H54 (cell line): ENCODE data around the gene SYNDIG1.

Experiments
- DNase-seq: peaks from one replicate; pipeline ENCODE4 v3.0.0; 2011; ENCODE audit warnings: low spot score, mixed read lengths; ENCODE audit not compliant: insufficient read length
- FAIRE-seq: peaks from 3 replicates; lab custom pipeline; 2011; peaks lifted over from hg19 to GRCh38; lab: Jason Lieb, UNC
- POLR2A ChIP-seq: IDR thresholded peaks from 2 replicates; pipeline ENCODE4 v1.6.1; 2011; ENCODE audit warnings: low read depth, mild to moderate bottlenecking, low read length

Gene SYNDIG1

DNA sequence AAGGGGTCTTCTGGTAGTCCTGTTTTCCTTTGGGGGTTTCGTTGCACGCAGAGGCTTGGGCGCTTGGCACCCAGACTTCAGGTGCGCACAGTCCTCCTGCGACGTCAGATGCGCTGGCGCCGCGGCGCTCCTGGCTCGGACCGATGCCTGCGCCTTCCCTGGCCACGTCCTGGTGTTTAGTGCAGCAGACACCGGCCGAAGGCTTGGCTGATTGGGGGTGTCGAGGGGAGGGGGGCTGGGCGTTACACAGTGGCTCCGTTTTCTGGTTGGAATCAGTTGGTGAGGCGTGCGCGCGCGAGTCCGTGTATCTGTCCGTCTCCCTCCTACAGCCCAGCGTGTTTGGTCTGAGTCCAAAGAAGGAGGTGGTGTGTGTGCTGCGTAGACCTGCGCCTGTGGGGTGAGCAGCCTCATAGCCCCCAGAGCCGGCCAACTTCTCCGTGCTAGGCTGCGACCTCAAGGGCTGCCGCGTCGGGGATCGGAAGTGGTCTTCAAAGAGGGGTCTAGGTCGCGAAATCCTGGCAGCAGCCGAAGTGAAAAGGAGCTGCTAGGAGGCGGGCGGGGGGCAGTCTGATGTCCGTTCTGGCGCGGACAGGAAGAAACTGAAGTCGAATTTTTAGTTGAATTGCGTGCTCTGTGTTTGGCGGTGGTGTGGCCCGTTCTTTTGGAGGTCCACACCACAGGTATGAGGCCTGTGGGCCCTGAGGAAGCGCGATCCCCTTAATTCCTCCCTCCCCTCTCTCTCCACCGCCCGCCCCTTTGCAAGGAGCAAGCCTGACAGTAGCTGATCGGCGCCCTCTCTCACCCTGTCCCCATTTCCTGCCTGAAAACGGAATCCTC, 1.5 kb downstream of the SYNDIG1 start:
- TF ChIP-seq POLR2A, result no peak
- DNase-seq (no peak), FAIRE-seq (no peak)

DNA sequence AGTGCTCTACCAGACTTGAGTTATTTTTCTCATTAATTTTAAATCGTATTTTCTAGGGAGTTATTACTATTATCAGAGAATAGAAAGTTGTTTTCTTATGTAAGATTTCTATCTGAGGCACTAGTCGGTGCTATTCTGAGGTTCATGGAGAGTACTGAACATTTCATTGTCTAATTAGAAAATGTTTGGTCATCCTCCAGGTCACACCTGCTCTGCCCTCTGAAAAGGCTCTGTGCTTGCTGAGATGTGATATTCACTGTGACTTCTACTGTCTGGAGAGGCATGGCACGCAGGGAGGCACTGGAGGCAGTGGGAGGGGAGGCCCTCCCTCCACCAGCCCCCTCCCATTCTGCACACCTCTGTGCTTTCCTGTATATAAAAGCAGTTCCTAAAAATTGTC, 3.0 kb downstream of the SYNDIG1 start:
- DNase-seq (no peak), FAIRE-seq (no peak)
- TF ChIP-seq POLR2A, result no peak

DNA sequence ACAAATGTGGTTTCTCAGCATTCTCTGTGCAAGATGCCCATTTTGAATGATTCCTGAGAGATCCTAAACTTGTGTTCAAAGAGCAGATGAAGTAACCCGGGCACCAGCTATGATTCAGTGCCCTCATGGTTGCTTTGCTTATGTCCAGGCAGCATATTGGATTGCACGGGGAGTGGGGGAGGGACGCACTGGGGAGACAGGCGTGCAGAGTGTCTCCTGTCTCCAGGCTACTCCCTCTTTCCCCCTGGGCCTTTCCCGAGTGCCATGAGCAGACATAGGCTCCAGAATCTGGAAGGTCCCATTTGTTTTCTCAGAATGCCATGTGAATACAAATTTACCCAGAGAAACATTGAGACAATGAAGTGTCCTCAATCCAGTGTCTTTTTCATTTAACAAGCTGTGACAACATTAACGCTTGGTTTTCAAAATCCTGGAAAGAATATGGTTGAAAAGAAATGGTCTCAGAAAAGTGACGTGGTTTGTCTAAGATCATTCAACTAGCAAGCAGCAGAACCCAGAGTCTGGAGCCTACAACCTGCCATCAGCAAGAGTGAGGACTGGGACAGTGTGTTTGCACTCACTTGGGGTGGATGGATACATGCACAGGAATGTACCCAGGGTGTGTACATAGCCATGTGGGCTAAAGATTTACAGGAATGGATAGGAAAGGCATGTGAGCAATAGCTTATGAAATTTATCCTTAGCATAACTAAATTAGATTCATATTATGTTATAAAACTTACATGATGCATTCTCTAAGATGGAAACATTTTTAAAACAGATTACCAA, 4.2 kb downstream of the SYNDIG1 start:
- FAIRE-seq (no peak), DNase-seq (no peak)

DNA sequence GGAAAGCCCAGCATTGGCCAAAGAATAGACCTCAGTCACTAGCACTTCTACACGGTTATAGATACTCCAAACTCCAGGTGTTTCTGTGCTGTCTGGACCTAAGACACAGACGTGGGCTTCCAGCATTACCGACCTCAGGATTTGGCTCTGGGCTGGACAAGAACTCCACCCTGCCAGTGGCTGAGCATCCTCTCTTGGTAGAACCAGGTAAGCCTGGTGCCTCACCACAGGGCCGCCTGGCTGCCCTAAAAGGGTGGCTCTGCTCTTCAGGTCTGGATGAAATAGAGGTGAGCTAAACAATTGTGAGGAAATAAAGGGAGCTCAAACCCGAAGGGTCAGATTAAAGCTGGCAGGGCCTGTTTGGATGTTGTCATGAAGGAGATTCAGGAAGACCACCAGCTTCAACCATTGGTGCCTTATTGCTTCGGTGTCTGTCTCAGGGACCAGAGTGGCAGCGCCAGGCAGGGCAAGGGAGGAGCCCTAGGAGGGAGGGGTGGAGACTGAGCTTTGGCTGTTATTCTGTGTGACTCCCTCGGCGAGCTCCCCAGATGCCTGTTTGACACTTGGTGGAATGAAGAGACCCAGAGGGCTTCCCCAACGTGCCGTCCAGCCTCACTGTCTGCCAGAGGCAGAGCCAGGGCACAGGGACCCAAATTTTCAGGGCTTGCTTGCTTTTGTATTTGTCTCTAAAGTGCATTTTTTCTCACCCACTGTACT, 8.6 kb downstream of the SYNDIG1 start:
- FAIRE-seq (no peak), DNase-seq (no peak)
- TF ChIP-seq POLR2A, result no peak

More for the DNA sequence above, 4.2 kb downstream of the SYNDIG1 start:
- no peak for TF ChIP-seq POLR2A

DNA sequence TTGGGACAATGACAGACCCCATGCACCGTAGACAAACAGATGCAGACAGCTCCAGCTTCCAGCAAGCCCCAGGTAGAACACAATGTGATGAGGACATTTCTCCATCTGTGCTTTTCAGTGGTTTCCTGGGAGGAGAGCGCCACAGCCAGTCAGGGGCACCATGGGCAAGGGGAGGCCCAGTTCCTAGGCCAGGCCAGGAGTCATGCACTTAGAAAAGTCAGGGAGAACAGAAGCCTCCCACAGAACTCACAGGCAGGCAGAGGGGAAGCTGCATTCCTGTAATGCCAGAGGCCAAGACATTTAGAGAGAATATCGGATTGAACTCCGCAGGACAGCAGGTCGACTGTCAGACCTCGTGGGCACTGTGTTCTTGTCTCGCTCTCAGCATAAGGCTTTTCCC, 9.2 kb downstream of the SYNDIG1 start:
- no peak for FAIRE-seq
- no peak for TF ChIP-seq POLR2A
- DNase-seq, result no peak

DNA sequence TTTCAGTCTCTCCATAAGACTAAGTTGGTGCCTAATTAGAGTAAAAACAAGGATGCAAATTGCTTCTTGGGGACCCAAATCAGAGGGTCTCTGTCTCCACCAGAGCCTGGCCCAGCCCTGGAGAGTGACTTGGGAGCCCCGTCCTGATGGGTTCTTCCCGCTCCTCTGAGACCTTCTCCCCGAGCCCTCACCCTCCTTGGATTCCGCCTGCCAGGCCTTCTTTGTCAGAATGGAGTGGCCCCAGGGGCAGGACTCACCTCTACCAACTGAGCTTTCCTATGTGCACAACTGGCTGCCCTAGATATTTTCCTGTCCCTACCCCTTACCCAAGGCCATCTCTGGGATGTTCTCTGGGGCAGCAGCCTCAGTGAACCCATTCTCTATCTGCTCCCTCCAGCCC, 9.7 kb downstream of the SYNDIG1 start:
- FAIRE-seq (no peak), DNase-seq (no peak)
- TF ChIP-seq POLR2A, result no peak

DNA sequence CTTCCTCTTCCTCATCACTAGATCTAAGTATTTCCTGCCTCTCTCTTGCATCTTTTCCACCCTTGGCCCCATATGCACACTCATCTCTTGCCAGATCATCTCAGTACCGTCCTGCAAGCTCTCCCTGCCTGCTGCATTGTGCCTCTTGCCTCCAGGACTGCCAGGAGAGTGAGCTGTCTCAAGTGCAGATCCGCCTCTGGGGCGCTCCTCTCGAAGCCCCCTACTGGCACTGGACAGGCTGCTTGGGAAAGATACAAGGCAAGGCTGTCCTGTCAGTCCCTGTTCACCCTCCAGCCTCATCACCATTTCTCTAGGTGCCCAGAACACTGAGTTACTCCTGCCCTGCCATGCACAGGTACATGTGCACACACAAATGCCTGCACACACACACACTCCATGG, 10.2 kb downstream of the SYNDIG1 start:
- DNase-seq (no peak), FAIRE-seq (no peak)
- TF ChIP-seq POLR2A, result no peak

DNA sequence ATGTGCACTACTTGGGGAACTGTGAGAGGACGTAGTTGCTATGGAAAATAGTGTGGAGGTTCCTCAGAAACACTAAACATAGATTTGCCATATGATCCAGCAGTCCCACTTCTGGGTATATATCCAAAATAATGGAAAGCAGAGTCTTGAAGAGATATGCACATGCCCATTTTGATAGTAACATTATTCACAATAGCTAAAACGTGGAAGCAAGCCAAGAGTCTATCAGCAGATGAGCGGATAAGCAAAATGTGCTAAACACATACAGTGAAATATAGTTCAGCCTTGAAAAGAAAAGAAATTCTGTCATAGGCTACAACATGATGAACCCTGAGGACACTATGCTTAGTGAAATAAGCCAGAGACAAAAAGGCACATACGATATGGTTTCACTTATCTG, 11.1 kb downstream of the SYNDIG1 start:
- DNase-seq (no peak), FAIRE-seq (no peak)
- TF ChIP-seq POLR2A, result no peak

DNA sequence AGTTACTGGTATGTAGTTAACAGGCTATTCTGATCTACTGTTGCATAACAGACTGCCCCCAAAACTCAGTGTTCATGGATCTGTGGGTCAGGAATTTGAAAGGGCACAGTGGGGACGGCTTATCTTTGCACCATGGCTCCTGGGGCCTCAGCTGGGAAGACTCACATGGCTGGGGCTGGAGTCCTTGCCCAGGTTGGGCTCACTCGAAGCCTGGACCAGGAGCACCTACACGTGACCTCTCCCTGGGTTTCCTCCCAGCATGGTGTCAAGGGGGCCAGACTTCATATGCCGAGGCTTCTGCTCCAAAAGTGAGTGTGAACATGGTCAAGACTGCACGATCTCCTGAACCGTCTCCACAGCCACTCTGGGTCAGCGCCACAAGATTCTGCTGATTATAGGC, 11.7 kb downstream of the SYNDIG1 start:
- no peak for FAIRE-seq
- no peak for TF ChIP-seq POLR2A
- no peak for DNase-seq

DNA sequence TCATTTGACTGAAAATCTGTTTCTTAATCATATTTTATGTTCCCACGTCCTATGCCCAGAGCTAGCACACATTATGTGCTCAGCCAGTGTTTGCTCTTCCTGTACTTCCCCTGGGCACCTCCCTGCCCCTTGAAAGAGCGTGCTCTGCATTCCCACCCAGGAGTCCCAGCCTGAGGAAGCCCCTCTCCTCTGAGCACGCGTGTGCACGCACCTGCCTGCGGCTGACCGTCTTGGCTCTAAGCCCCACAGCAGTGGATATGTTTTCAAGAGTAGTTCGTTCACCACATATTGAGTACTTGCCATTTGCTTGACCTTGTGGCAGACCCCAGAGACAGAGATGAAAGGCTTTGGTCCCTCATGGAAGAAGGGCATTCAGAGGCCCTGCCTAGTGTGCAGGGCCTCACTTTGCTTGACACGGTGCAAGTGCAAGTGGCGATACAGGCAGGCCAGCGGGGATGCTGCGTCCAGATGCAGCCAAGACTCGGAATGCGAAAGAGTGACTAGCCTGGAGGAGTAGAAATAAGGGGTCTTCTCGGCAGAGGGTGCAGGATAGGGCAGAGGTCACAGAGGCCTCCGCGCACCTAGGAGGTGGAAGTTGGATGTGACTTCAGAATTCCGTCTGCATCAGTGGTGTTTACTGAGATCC, 14.1 kb downstream of the SYNDIG1 start:
- FAIRE-seq (no peak), DNase-seq (no peak)
- TF ChIP-seq POLR2A, result no peak

DNA sequence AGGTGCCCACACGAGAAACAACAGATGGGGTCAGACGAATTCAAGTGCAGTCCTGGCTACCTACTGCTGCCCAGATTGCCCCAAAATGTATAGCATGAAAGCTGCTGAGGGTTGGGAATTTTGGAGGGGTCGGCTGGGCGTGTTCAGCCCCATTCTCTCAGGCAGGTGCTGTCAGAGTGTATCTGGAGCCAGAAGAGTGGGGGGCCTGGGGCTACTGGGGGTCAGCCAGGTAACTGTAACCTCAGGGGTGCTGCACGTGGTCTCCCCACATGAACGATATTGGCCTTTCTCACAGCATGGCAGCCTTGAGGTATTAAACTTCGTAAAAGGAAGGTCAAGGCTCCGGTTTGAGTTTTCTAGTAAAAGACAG, 14.6 kb downstream of the SYNDIG1 start:
- TF ChIP-seq POLR2A, result no peak
- FAIRE-seq, result no peak
- no peak for DNase-seq

DNA sequence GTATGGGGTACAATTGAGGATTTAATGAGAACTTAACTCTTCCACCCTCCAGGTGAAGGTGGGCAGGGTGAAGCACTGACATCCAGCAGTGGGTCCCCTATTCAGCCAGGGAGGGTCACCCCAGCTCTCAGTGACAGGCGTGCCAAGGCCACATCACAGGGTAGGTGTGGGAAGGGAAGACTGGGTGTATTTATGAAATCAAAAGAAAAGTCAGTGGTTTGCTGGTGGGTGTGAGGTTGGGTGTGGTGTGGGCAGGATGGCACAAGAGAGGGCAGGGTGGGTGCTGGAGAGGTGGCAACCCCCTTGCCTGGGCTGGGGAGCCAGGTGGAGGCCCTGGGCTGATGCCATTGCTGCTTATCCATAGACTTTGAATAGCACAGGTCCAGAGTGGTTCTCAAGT, 16.6 kb downstream of the SYNDIG1 start:
- no peak for DNase-seq
- FAIRE-seq, result no peak
- TF ChIP-seq POLR2A, result no peak

DNA sequence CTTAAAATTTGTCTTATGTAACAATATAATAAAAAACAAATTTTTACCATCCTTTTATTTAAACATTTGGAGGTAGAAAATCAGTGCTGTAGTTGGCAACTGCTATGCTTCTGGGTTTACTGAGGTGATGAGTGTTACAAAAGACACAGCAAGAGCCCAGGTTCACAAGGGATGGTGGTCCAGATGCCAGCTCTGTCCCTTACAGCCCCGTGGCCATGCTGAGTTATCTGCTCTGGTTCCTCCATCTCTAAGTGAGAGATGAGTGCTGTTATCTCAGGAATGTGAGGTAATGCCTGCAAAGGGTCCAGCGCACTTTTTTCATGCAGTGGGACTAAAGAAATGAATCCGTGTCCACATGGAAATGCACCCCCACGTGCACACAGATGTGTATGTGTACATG, 17.8 kb downstream of the SYNDIG1 start:
- no peak for FAIRE-seq
- no peak for DNase-seq
- TF ChIP-seq POLR2A, result no peak
